CD4-positive, alpha-beta T cell (primary cell): ENCODE data around the gene RXRA. TPM values are rescaled to one million over a fixed set of nuclear protein-coding genes. Genes with fewer than 3 reads are reported as not detected.

Experiments
- ATAC-seq: fragments of 200-7000 bp; cut with Tn5 transposase; one replicate; pipeline ENCODE4 v1.10.0; 2022; ENCODE audit warnings: mild to moderate bottlenecking; ENCODE audit not compliant: poor library complexity
- CTCF ChIA-PET: fragments of 350-600 bp; sonication (Branson Sonifier 250); formaldehyde crosslinking; loops from one replicate; lab custom pipeline; 2021; ENCODE audit warnings: antibody characterized with exemption, inconsistent platforms; lab: Charles Lee
- POLR2A ChIA-PET: fragments of 350-600 bp; sonication (Branson Sonifier 250); formaldehyde crosslinking; loops from one replicate; lab custom pipeline; 2021; ENCODE audit warnings: antibody characterized with exemption, inconsistent platforms; lab: Charles Lee
- DNase-seq, 14 experiments: peaks; one replicate each; pipeline ENCODE4 v3.0.0-alpha.2; 2013 to 2020; ENCODE audit warnings: mixed read lengths in 2 of 14
- H3K27ac ChIP-seq, 2 donors: one replicate each; pipeline versions ENCODE4 v1.5.1 to v1.7.0; 2013; ENCODE audit warnings: low read length in 2 of 2, low read depth in 1 of 2, mild to moderate bottlenecking in 1 of 2
- H3K27me3 ChIP-seq, 2 experiments: 1 replicate in 1 of 2; 2 replicates in 1 of 2; pipeline versions ENCODE4 v1.6.1 to v1.7.0; 2013; ENCODE audit warnings: low read length in 2 of 2, control low read depth in 1 of 2, mild to moderate bottlenecking in 1 of 2, moderate library complexity in 1 of 2; ENCODE audit not compliant: insufficient read depth in 2 of 2, control insufficient read depth in 1 of 2
- H3K36me3 ChIP-seq: one replicate; pipeline ENCODE4 v1.6.1; 2013; ENCODE audit warnings: low read length, control low read depth; ENCODE audit not compliant: insufficient read depth
- H3K4me1 ChIP-seq: one replicate; pipeline ENCODE4 v1.6.1; 2013; ENCODE audit warnings: low read length, control low read depth; ENCODE audit not compliant: insufficient read depth
- H3K4me3 ChIP-seq: one replicate; pipeline ENCODE4 v1.5.1; 2013; ENCODE audit warnings: mild to moderate bottlenecking, low read length, moderate library complexity
- H3K9me3 ChIP-seq, 2 experiments: 1 replicate in 1 of 2; 2 replicates in 1 of 2; pipeline versions ENCODE4 v1.6.1 to v1.7.0; 2013; ENCODE audit warnings: low read length in 2 of 2, mild to moderate bottlenecking in 2 of 2, control low read depth in 1 of 2, moderate library complexity in 1 of 2; ENCODE audit not compliant: control insufficient read depth in 1 of 2, insufficient read depth in 1 of 2
- H3K27ac Mint-ChIP-seq: one replicate; pipeline ENCODE4 v1.8.0; 2020; ENCODE audit warnings: mixed read lengths
- H3K27me3 Mint-ChIP-seq: one replicate; pipeline ENCODE4 v1.8.0; 2021; ENCODE audit warnings: mixed read lengths
- H3K36me3 Mint-ChIP-seq: one replicate; pipeline ENCODE4 v1.8.0; 2021; ENCODE audit warnings: low read depth, mixed read lengths
- H3K4me1 Mint-ChIP-seq: one replicate; pipeline ENCODE4 v1.8.0; 2021; ENCODE audit warnings: low read depth, mixed read lengths
- H3K4me3 Mint-ChIP-seq: one replicate; pipeline ENCODE4 v1.8.0; 2020; ENCODE audit warnings: mild to moderate bottlenecking, mixed read lengths
- H3K9me3 Mint-ChIP-seq: one replicate; pipeline ENCODE4 v1.8.0; 2020; ENCODE audit warnings: mixed read lengths
- CTCF ChIP-seq: fragments of 200-600 bp; IDR thresholded peaks from one replicate; pipeline ENCODE4 v1.8.0; 2022; ENCODE audit warnings: antibody characterized with exemption, mild to moderate bottlenecking
- intact Hi-C, 2 experiments: fragments of 100-400 bp; cut with DNase I in 1 of 2; cut with micrococcal nuclease in 1 of 2; formaldehyde crosslinking; loops; one replicate each; pipeline versions ENCODE4 v1.15.1 to v1.9.0; 2023 to 2025; cut with DNase I, micrococcal nuclease
- total RNA-seq, 174 experiments: library from RNA in 2 of 174; stranded (reverse) in 2 of 174; gene quantifications; one replicate each; pipeline ENCODE4 v1.2.3 and lab custom pipeline; 2021 to 2026

RXRA gene
- total RNA-seq, 2 experiments from 2014 or later = 7.3 to 8.4 TPM

DNA sequence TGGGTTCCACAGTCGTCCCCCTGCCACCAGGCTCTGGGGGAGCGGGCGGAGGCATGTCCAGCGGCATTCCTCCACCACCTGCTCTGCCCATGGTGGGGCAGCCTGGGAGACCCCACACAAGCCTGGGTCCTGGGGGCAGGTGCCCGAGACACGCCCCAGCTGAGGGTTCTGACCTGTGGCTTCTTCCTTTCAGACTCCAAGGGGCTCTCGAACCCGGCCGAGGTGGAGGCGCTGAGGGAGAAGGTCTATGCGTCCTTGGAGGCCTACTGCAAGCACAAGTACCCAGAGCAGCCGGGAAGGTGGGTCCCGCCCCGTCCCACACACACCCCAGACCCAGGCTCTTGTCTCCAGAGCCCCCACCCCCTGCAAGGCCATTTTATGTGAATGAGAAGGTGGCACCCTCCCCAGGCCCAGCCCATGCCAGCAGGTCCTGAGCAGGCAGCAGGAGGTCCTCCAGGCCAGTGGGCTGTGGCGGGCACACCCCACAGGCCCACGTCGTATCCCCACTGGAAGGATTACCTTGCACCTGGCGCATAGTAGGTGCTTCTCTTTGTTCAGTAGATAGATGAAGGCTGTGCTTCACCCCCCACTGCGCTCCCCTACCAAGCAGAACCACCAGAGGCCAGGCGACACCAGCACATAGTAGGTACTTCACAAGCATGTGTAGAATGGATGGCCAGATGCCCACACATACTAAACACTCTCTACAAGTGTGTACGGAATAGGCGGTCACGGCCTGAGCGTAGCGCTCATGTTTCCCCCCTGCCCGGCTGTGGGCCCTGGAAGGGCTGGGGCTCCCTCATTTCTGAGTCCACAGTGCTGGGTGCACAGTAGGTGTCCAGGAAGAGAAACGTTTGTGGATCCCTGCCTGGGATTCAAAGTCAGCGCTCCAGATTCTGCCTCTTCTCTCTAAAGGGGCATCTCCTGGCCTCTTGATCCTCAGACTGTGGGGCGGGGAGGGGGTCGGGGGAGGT lies 107.9 kb downstream of the RXRA start:
- Histone ChIP-seq H3K4me3 (no peak overlapping the region), H3K9me3 (no peaks in the 10 kb centered on the region), H3K4me1 (no peaks in the 10 kb centered on the region), H3K36me3 (peaks cover 3% of the 10 kb centered on the region), H3K27ac (no peak overlapping the region), H3K27me3 (no peaks in the 10 kb centered on the region)
- no peak for TF ChIP-seq CTCF
- Mint-ChIP-seq H3K4me3 (no peak overlapping the region), H3K27ac (no peak overlapping the region), H3K27me3 (no peaks in the 10 kb centered on the region), H3K9me3 (no peaks in the 10 kb centered on the region), H3K4me1 (no peaks in the 10 kb centered on the region), H3K36me3 (peaks cover 7% of the 10 kb centered on the region)
- ChIA-PET CTCF (no interaction called here), POLR2A (interaction anchor here (0.5 kb wide), 1 partner anchor 400 kb away, joined by 3 read pairs; no protein-coding TSS in a partner anchor)
- intact Hi-C loops = no loop called here
- ATAC-seq (no peak), DNase-seq (no peak)

GRCh38 chr9:134434894-134435506 lies 108.7 kb downstream of the RXRA start:
- Mint-ChIP-seq H3K27me3 (no peaks in the 10 kb centered on the region), H3K4me1 (no peaks in the 10 kb centered on the region), H3K4me3 (no peak overlapping the region), H3K27ac (no peak overlapping the region), H3K36me3 (peaks cover 7% of the 10 kb centered on the region), H3K9me3 (no peaks in the 10 kb centered on the region)
- no peak overlapping the region for H3K27ac ChIP-seq
- ChIA-PET CTCF (no interaction called here), POLR2A (interaction anchor here (0.5 kb wide), 1 partner anchor 401 kb away, joined by 3 read pairs; no protein-coding TSS in a partner anchor)
- H3K4me3 ChIP-seq = no peak overlapping the region
- DNase-seq = no peak
- no peaks in the 10 kb centered on the region for H3K4me1 ChIP-seq
- no peak for TF ChIP-seq CTCF
- peaks cover 3% of the 10 kb centered on the region for H3K36me3 ChIP-seq
- no peak for ATAC-seq
- intact Hi-C loops = no loop called here
- no peaks in the 10 kb centered on the region for H3K9me3 ChIP-seq
- no peaks in the 10 kb centered on the region for H3K27me3 ChIP-seq

DNA sequence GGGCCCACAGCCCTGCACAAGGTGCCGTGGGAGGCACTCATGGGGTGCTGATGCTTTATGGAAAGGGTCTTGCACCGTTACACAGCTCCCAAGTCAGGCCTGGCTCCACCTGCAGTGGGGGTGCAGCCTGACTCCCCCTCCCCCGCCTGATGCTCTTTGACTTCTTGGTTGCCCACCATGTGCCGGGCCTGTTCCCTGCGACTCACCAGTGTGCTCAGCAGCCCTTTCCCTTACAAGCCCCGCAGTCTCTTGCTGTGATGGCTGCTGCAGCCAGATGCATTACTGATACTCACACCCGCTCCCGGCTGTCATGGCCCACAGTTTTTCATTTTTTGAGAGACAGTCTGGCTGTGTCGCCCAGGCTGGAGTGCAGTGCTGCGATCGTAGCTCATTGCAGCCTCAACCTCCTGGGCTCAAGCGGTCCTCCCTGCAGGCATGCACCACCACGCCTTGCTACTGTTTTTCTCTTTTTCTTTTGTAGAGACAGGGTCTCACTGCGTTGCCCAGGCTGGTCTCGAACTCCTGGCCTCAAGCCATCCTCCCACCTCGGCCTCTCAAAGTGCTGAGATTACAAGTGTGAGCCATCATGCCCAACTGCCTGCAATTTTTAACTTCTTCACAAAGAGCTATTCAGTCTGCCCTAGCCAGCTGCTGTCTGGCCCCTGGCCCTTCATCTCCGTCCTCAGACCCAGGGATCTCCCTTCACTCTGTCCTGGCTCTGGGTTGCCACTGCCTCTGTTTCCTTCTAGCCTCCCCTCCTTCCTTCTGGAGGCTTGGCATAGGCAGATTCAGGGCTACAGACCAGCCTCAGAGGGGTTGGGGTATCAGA lies 109.5 kb downstream of the RXRA start:
- Mint-ChIP-seq H3K36me3 (peaks cover 7% of the 10 kb centered on the region), H3K27ac (no peak overlapping the region), H3K27me3 (no peaks in the 10 kb centered on the region), H3K4me3 (no peak overlapping the region), H3K4me1 (no peaks in the 10 kb centered on the region), H3K9me3 (no peaks in the 10 kb centered on the region)
- CTCF ChIA-PET = no interaction called here
- no peak for TF ChIP-seq CTCF
- intact Hi-C loops = no loop called here
- no peak for ATAC-seq
- Histone ChIP-seq H3K4me3 (no peak overlapping the region), H3K27me3 (no peaks in the 10 kb centered on the region), H3K36me3 (peaks cover 3% of the 10 kb centered on the region), H3K27ac (no peak overlapping the region), H3K9me3 (no peaks in the 10 kb centered on the region), H3K4me1 (no peaks in the 10 kb centered on the region)
- no peak for DNase-seq
- POLR2A ChIA-PET = no interaction called here
